Fibroblast of lung (primary cell): ENCODE measurements around the gene MICOS13. TPM values are rescaled to one million over a fixed set of nuclear protein-coding genes. Genes with fewer than 3 reads are reported as not detected.

ENCODE experiments used
- DNase-seq, 2 donors: peaks; one replicate each; pipeline versions ENCODE4 v3.0.0 to v3.0.0-alpha.2; 2010; ENCODE audit warnings: low read depth in 2 of 2
- H2AFZ ChIP-seq: 2 replicates; pipeline ENCODE4 v1.5.1; 2012; ENCODE audit warnings: low read length, control low read depth, inconsistent platforms
- H3K27ac ChIP-seq: 2 replicates; pipeline ENCODE4 v1.5.1; 2011; ENCODE audit warnings: low read length, control low read depth; ENCODE audit not compliant: insufficient read depth
- H3K27me3 ChIP-seq: 2 replicates; pipeline ENCODE4 v1.5.1; 2011; ENCODE audit warnings: mild to moderate bottlenecking, low read length; ENCODE audit not compliant: control insufficient read depth, insufficient read depth
- H3K36me3 ChIP-seq: 2 replicates; pipeline ENCODE4 v1.5.1; 2011; ENCODE audit warnings: low read length; ENCODE audit not compliant: control insufficient read depth, insufficient read depth
- H3K4me1 ChIP-seq: 2 replicates; pipeline ENCODE4 v1.5.1; 2011; ENCODE audit warnings: low read length; ENCODE audit not compliant: control insufficient read depth, insufficient read depth; ENCODE audit errors: extremely low read depth
- H3K4me2 ChIP-seq: 2 replicates; pipeline ENCODE4 v1.5.1; 2011; ENCODE audit warnings: low read length, control low read depth; ENCODE audit not compliant: insufficient read depth; ENCODE audit errors: extremely low read depth
- H3K4me3 ChIP-seq, 4 experiments: fragments of 200-600 bp in 1 of 4; sonication (generic) in 1 of 4; replicated peaks in 1 of 4; 2 replicates each; pipeline ENCODE4 v1.5.1; 2011 to 2016; ENCODE audit warnings: low read length in 4 of 4, low read depth in 3 of 4, mild to moderate bottlenecking in 3 of 4, control low read depth in 2 of 4, inconsistent platforms in 1 of 4, mixed read lengths in 1 of 4; ENCODE audit not compliant: insufficient read depth in 1 of 4; ENCODE audit errors: control extremely low read depth in 1 of 4
- H3K79me2 ChIP-seq: 2 replicates; pipeline ENCODE4 v1.5.1; 2012; ENCODE audit warnings: mild to moderate bottlenecking, low read length, inconsistent platforms; ENCODE audit not compliant: control insufficient read depth, insufficient read depth
- H3K9ac ChIP-seq: 2 replicates; pipeline ENCODE4 v1.5.1; 2011; ENCODE audit warnings: mild to moderate bottlenecking, low read length, control low read depth; ENCODE audit not compliant: insufficient read depth
- H3K9me3 ChIP-seq: 2 replicates; pipeline ENCODE4 v1.5.1; 2012; ENCODE audit warnings: low read depth, low read length; ENCODE audit not compliant: control insufficient read depth, insufficient read depth
- H4K20me1 ChIP-seq: 2 replicates; pipeline ENCODE4 v1.5.1; 2011; ENCODE audit warnings: low read length; ENCODE audit not compliant: control insufficient read depth, insufficient read depth; ENCODE audit errors: extremely low read depth
- CTCF ChIP-seq, 2 donors: IDR thresholded peaks in 1 of 2; conservative IDR thresholded peaks in 1 of 2; 1 replicate in 1 of 2; 2 replicates in 1 of 2; pipeline ENCODE4 v1.5.1; 2011 to 2012; ENCODE audit warnings: low read length in 2 of 2, control low read depth in 1 of 2, inconsistent platforms in 1 of 2, low read depth in 1 of 2, mild to moderate bottlenecking in 1 of 2
- EZH2 ChIP-seq: IDR thresholded peaks from 2 replicates; pipeline ENCODE4 v1.5.1; 2012; ENCODE audit warnings: low read length, control low read depth, mild to moderate bottlenecking; ENCODE audit errors: missing control alignments
- polyA plus RNA-seq, 2 donors: library from polyadenylated mRNA; depleted of rRNA in 1 of 2; stranded (reverse) in 1 of 2; unstranded in 1 of 2; fragments of >200 nt; gene quantifications; 2 replicates each; pipeline ENCODE4 v1.2.1, GENCODE V29; 2011 to 2012; ENCODE audit warnings: missing spikeins in 1 of 2
- total RNA-seq: library from RNA; depleted of rRNA; stranded (reverse); fragments of >200 nt; gene quantifications from 2 replicates; pipeline ENCODE4 v1.2.1, GENCODE V29; 2014

The MICOS13 gene
- total and polyA plus RNA-seq, 2 donors (not counting 1 experiment from before 2014, with no cell fraction given): 20.8 to 73.5 TPM

- Histone ChIP-seq H4K20me1 (peaks cover 2% of the 10 kb centered on the region), H3K36me3 (no peaks in the 10 kb centered on the region), H3K4me3 (no peak overlapping the region)
Observed at GRCh38 chr19:5635427-5635826, 44.9 kb downstream of the MICOS13 start.

GRCh38 chr19:5632657-5633056 lies 47.7 kb downstream of the MICOS13 start:
- Histone ChIP-seq H3K79me2 (peaks cover 93% of the 10 kb centered on the region), H3K27me3 (no peaks in the 10 kb centered on the region), H3K9ac (no peak overlapping the region), H2AFZ (no peak overlapping the region), H3K36me3 (peaks cover under 1% of the 10 kb centered on the region), H3K4me2 (no peak overlapping the region), H3K27ac (no peak overlapping the region), H4K20me1 (peaks cover 2% of the 10 kb centered on the region), H3K4me1 (peaks cover 10% of the 10 kb centered on the region), H3K9me3 (no peaks in the 10 kb centered on the region), H3K4me3 (no peak overlapping the region)
- no peak for DNase-seq
- TF ChIP-seq CTCF (conservative IDR thresholded peaks at IDR 0.05 in 1 of 2, IDR thresholded peaks at IDR 0.05 in 1 of 2; ENCODE audit: low read depth in 1 of 2, low read length in 2 of 2) (no peak), EZH2 (no peak)

More at GRCh38 chr19:5635427-5635826, 44.9 kb downstream of the MICOS13 start:
- H3K4me2 ChIP-seq: no peak overlapping the region
- TF ChIP-seq EZH2 (no peak), CTCF (conservative IDR thresholded peaks at IDR 0.05 in 1 of 2, IDR thresholded peaks at IDR 0.05 in 1 of 2; ENCODE audit: low read depth in 1 of 2, low read length in 2 of 2) (no peak)
- no peaks in the 10 kb centered on the region for H3K27me3 ChIP-seq
- H3K4me1 ChIP-seq: peaks cover 10% of the 10 kb centered on the region
- H2AFZ ChIP-seq: no peak overlapping the region
- H3K79me2 ChIP-seq: peaks cover 87% of the 10 kb centered on the region
- DNase-seq: no peak
- H3K27ac ChIP-seq: no peak overlapping the region
- H3K9ac ChIP-seq: no peak overlapping the region
- H3K9me3 ChIP-seq: no peaks in the 10 kb centered on the region

GRCh38 chr19:5632241-5632612 lies 48.1 kb downstream of the MICOS13 start:
- Histone ChIP-seq H3K79me2 (peaks cover 92% of the 10 kb centered on the region), H3K4me3 (peak overlapping the region in 1 of 4 experiments; percentile 6), H3K27me3 (no peaks in the 10 kb centered on the region), H4K20me1 (peaks cover 2% of the 10 kb centered on the region), H3K36me3 (peaks cover 2% of the 10 kb centered on the region), H3K27ac (no peak overlapping the region), H3K4me2 (peak overlapping the region; percentile 3), H2AFZ (no peak overlapping the region), H3K4me1 (peaks cover 10% of the 10 kb centered on the region), H3K9me3 (no peaks in the 10 kb centered on the region), H3K9ac (no peak overlapping the region)
- no peak for TF ChIP-seq EZH2
- no peak for TF ChIP-seq CTCF (conservative IDR thresholded peaks at IDR 0.05 in 1 of 2, IDR thresholded peaks at IDR 0.05 in 1 of 2; ENCODE audit: low read depth in 1 of 2, low read length in 2 of 2)
- DNase-seq: no peak
